Renal cortex interstitium (tissue), 11 donors: ENCODE measurements around the gene PARP15. TPM values are rescaled to one million over a fixed set of nuclear protein-coding genes. Genes with fewer than 3 reads are reported as not detected.
"Not testable (repeated sequence)": the region's sequence is repeated elsewhere in the genome, so short reads cannot be mapped to it uniquely, and the experiment has no call there.

ENCODE experiments used
- DNase-seq, 11 donors: peaks; one replicate each; pipeline ENCODE4 v3.0.0-alpha.2; 2013; ENCODE audit warnings: low read depth in 9 of 11, low spot score in 4 of 11; ENCODE audit errors: extremely low read depth in 1 of 11
- polyA plus RNA-seq, 3 donors: library from polyadenylated mRNA; unstranded; fragments of 120-200 nt; gene quantifications; one replicate each; pipeline ENCODE4 v1.2.1, GENCODE V29; 2013; ENCODE audit not compliant: insufficient read length in 3 of 3

The PARP15 gene
- polyA plus RNA-seq, 3 donors, result 0.32 to 0.58 (median 0.47) TPM

GRCh38 chr3:122564155-122564912 lies 13.1 kb upstream of the PARP15 start, which contains the start of the genes DTX3L and PARP9:
Gene DTX3L (plus strand): TSS chr3:122564338. CDS start chr3:122564427, 89 bp downstream.
Gene PARP9 (minus strand): TSS chr3:122564300. CDS start chr3:122559620, 4,680 bp downstream.
- peak; percentile 49 to 80 (median 72) for DNase-seq

GRCh38 chr3:122568131-122568530 lies 9.3 kb upstream of the PARP15 start:
- not testable (repeated sequence) for DNase-seq

- DNase-seq, result no peak
Observed at GRCh38 chr3:122568755-122569154, 8.7 kb upstream of the PARP15 start.

- DNase-seq, result no peak
Observed at GRCh38 chr3:122572940-122573412, 4.5 kb upstream of the PARP15 start.

- no peak for DNase-seq
Observed at GRCh38 chr3:122576174-122576940, 1.1 kb upstream of the PARP15 start.

- no peak for DNase-seq
Observed at GRCh38 chr3:122578069-122578740, 755 bp downstream of the PARP15 start.

GRCh38 chr3:122580470-122580869 lies 3.0 kb downstream of the PARP15 start:
- no peak for DNase-seq

- DNase-seq, result no peak
Observed at GRCh38 chr3:122581622-122582021, 4.2 kb downstream of the PARP15 start.

- DNase-seq, result no peak
Observed at GRCh38 chr3:122582390-122582789, 4.9 kb downstream of the PARP15 start.

GRCh38 chr3:122586098-122586497 lies 8.6 kb downstream of the PARP15 start:
- DNase-seq, result no peak

- no peak for DNase-seq
Observed at GRCh38 chr3:122586773-122587485, 9.5 kb downstream of the PARP15 start.

- DNase-seq, result no peak
Observed at GRCh38 chr3:122587572-122587971, 10.1 kb downstream of the PARP15 start.

GRCh38 chr3:122589297-122589696 lies 11.8 kb downstream of the PARP15 start:
- DNase-seq, result no peak

GRCh38 chr3:122590610-122591009 lies 13.2 kb downstream of the PARP15 start:
- DNase-seq, result no peak

- no peak for DNase-seq
Observed at GRCh38 chr3:122594025-122594424, 16.6 kb downstream of the PARP15 start.

- DNase-seq, result no peak
Observed at GRCh38 chr3:122598151-122598550, 20.7 kb downstream of the PARP15 start.

- no peak for DNase-seq
Observed at GRCh38 chr3:122598556-122598955, 21.1 kb downstream of the PARP15 start.

- DNase-seq, result no peak
Observed at GRCh38 chr3:122602011-122602710, 24.7 kb downstream of the PARP15 start.
